ENCODE measurements around the gene MSMO1.
"Not testable (repeated sequence)": the region's sequence is repeated elsewhere in the genome, so short reads cannot be mapped to it uniquely, and the experiment has no call there.

The MSMO1 gene
- total RNA-seq: 9.3 to 16.1 (median 10.2) reads per million in 3 donors

DNA sequence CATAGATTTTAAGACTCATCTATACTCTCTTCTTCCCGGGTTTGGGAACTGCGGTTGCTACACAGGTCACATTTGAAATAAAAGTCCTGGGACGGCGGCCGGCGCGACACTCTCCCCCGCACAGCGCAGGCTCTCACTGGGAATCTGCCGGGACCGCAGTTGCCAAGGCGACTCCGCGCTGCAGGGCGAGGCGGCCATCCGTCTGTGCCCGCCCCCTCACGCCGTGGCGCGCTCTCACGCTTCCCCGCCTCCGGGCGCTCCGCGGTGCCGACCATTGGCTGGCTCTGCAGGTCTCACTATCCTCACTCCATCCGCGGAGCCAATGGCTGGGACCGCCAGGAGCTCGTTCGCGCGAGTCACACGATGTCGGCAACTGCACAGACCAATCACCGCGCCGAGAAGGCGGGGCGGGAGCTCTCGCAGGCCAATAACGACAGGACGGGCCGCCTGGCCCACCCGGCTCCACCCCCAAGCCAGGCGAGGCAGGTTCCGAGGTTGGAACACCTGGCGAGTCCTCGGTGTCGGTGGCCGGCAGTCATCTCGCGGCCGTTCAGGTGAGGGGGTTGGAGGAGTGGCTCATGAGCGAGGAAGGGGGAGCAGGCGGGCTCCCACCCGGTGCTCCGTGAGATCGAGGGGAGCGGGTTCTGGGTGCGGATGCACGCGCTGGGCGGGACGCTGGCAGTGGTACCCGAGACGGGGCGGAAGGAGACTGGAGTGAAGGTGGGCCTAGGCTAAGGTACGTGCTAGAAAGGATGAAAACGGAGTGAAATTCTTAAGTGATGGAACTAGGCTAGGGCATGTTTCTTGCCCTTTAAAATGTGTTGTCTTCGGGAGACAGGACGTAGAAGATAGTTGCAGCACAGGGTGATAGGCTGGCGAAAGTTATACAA lies at the start of gene MSMO1:
Gene MSMO1 (plus strand): TSS at position 459 of the 890 bp plus-strand sequence. CDS start 5,702 bp downstream, outside the sequence.
- peak; percentile 94 to 98 (median 97) for DNase-seq

DNA sequence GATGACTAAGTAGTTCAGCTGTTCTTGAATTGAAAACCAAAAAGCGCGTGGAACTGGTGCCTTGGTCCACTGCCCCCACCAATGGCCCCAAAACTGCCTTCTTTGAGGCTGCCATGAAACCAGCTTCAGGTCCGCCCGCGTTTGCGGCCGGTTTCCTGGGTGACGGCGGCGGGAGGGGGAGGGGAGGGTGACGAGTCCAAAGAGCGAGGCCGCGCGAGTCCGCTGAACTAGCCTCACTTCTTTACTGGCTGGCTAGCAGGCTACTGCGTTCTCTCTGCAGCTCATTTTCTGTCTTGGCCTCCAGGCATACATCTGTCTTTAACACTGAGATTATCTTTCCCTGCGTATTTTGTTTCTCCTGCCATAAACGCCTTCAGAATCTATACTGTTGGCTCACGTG lies 47.9 kb upstream of the MSMO1 start:
- H3K4me1 ChIP-seq (ENCODE audit: control insufficient read depth, insufficient read depth, low read length, poor library complexity, severe bottlenecking); H3K4me3 ChIP-seq (ENCODE audit: insufficient read depth, low read depth, low read length, poor library complexity, severe bottlenecking); H3K27me3 ChIP-seq (replicated peaks; ENCODE audit: control insufficient read depth, insufficient read depth, low read length, poor library complexity, severe bottlenecking); H3K36me3 ChIP-seq (ENCODE audit: control insufficient read depth, insufficient read depth, low read length); H3K27ac ChIP-seq (ENCODE audit: insufficient read depth, low read length, poor library complexity, severe bottlenecking); H3K9me3 ChIP-seq (ENCODE audit: control insufficient read depth, low read length); DNase-seq: not testable (repeated sequence)

More for the DNA sequence above, at the start of gene MSMO1:
- Histone ChIP-seq H3K9me3 (ENCODE audit: control insufficient read depth, low read length) (no peaks in the 10 kb centered on the region), H3K4me3 (ENCODE audit: insufficient read depth, low read depth, low read length, poor library complexity, severe bottlenecking) (peak within 1 kb of the TSS; percentile 84), H3K4me1 (ENCODE audit: control insufficient read depth, insufficient read depth, low read length, poor library complexity, severe bottlenecking) (peaks cover 8% of the 10 kb centered on the region), H3K27me3 (replicated peaks; ENCODE audit: control insufficient read depth, insufficient read depth, low read length, poor library complexity, severe bottlenecking) (no peaks in the 10 kb centered on the region), H3K36me3 (ENCODE audit: control insufficient read depth, insufficient read depth, low read length) (no peaks in the 10 kb centered on the region), H3K27ac (ENCODE audit: insufficient read depth, low read length, poor library complexity, severe bottlenecking) (peak within 1 kb of the TSS; percentile 71)

DNA sequence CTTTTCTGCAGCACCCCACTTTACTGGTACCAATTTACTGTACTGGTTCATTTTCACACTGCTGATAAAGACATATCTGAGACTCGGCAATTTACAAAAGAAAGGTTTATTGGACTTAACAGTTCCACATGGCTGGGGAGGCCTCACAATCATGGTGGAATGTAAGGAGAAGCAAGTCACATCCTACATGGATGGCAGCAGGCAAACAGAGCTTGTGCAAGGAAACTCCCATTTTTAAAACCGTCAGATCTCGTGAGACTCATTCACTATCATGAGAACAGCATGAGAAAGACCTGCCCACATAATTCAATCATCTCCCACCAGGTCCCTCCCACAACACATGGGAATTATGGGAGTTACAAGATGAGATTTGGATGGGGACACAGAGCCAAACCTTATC lies 42.8 kb upstream of the MSMO1 start:
- H3K27ac ChIP-seq (ENCODE audit: insufficient read depth, low read length, poor library complexity, severe bottlenecking); H3K36me3 ChIP-seq (ENCODE audit: control insufficient read depth, insufficient read depth, low read length); DNase-seq; H3K27me3 ChIP-seq (replicated peaks; ENCODE audit: control insufficient read depth, insufficient read depth, low read length, poor library complexity, severe bottlenecking); H3K4me3 ChIP-seq (ENCODE audit: insufficient read depth, low read depth, low read length, poor library complexity, severe bottlenecking); H3K9me3 ChIP-seq (ENCODE audit: control insufficient read depth, low read length); H3K4me1 ChIP-seq (ENCODE audit: control insufficient read depth, insufficient read depth, low read length, poor library complexity, severe bottlenecking): not testable (repeated sequence)

DNA sequence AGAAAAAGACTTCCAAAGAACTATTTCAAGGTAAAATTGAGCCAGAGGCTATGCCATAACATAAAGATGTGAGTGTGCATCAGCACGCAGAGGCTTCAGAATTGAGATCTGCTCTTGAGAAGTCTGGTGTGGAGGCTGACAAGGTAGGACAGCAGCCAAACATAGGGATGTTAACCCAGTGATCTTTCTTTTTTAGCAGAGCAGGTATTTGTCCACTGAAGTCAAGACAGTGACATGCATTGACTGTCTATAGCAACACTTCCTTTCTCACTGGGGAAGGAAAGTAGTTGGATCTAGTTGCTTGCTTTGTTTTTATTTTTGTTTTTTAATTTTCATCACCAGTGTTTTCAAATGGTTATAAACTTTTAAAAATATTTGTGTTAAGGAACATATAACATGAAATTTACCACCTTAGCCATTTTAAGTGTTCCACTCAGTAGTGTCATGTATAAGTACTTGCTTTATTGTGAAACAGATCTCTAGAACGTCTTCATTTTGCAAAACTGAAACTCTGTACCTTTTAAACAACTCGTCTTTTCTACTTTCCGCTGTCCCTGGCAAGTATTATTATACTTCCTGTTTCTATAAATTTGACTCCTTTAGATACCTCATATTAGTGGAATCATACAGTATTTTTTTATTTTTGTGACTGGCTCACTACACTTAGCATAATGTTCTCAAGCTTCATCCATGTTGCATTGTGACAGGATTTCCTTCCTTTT lies 40.7 kb upstream of the MSMO1 start:
- H3K4me3 ChIP-seq (ENCODE audit: insufficient read depth, low read depth, low read length, poor library complexity, severe bottlenecking): not testable (repeated sequence)

DNA sequence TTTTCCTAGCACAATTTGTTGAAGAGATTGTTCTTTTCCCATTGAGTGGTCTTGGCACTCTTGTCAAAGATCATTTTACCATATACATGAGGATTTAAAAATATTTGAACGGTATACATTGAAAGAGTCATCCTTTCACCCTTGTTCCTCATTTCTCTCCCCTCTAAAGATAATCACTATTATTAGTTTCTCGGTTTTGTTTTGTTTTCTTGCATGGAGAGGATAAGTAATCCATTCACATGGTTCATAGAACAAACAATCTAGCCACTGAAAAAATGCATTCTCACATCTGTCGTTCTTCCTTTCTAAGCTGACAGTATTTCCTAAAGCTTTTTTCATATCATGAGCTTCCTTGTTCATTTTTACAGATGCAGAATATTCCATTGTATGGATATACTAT lies 39.2 kb upstream of the MSMO1 start:
- no peak overlapping the region for H3K27ac ChIP-seq (ENCODE audit: insufficient read depth, low read length, poor library complexity, severe bottlenecking)
- DNase-seq: no peak
- H3K36me3 ChIP-seq (ENCODE audit: control insufficient read depth, insufficient read depth, low read length): no peaks in the 10 kb centered on the region
- no peaks in the 10 kb centered on the region for H3K4me1 ChIP-seq (ENCODE audit: control insufficient read depth, insufficient read depth, low read length, poor library complexity, severe bottlenecking)
- no peak overlapping the region for H3K4me3 ChIP-seq (ENCODE audit: insufficient read depth, low read depth, low read length, poor library complexity, severe bottlenecking)
- H3K27me3 ChIP-seq (replicated peaks; ENCODE audit: control insufficient read depth, insufficient read depth, low read length, poor library complexity, severe bottlenecking): no peaks in the 10 kb centered on the region
- H3K9me3 ChIP-seq (ENCODE audit: control insufficient read depth, low read length): no peaks in the 10 kb centered on the region

More for the DNA sequence above, 40.7 kb upstream of the MSMO1 start:
- not testable (repeated sequence) for H3K27ac ChIP-seq (ENCODE audit: insufficient read depth, low read length, poor library complexity, severe bottlenecking); H3K4me1 ChIP-seq (ENCODE audit: control insufficient read depth, insufficient read depth, low read length, poor library complexity, severe bottlenecking); H3K27me3 ChIP-seq (replicated peaks; ENCODE audit: control insufficient read depth, insufficient read depth, low read length, poor library complexity, severe bottlenecking); H3K9me3 ChIP-seq (ENCODE audit: control insufficient read depth, low read length); DNase-seq; H3K36me3 ChIP-seq (ENCODE audit: control insufficient read depth, insufficient read depth, low read length)

DNA sequence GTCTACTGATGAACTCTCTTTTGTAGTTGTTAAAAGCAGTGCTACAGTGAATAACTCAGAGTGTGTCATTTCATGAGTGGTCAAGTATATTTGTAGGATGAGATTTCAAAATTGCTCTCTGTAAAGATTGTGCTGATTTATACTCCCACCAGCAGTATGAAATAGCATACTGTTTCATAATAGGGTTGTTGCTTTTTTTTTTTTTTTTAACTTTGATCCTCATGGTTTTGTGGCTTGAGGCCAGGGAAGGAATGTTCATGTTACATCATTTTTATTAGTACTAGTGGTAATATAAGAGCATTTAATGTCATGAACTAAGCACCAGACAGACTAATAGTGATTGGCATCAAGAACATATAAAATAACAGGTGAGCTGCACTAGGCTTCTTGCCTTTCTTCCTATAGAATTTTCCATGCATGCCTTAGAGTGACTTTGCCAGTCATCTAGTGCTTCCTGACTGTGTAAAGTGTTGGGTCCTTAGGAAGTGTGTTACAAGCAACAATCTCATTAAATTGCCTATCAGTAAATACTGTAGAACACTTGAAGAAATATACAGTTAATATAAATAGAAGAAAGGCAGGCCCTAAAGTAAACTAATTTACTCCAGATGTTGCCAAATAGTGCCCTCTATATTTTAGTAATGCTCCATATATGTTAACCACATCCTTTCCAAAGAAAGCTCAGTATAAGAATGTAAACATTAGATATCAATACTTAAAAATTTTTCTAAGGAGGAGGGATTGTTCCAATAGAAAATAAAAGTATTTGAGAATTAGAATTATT lies 38.6 kb upstream of the MSMO1 start:
- Histone ChIP-seq H3K4me1 (ENCODE audit: control insufficient read depth, insufficient read depth, low read length, poor library complexity, severe bottlenecking) (no peaks in the 10 kb centered on the region), H3K36me3 (ENCODE audit: control insufficient read depth, insufficient read depth, low read length) (no peaks in the 10 kb centered on the region), H3K4me3 (ENCODE audit: insufficient read depth, low read depth, low read length, poor library complexity, severe bottlenecking) (no peak overlapping the region), H3K27me3 (replicated peaks; ENCODE audit: control insufficient read depth, insufficient read depth, low read length, poor library complexity, severe bottlenecking) (no peaks in the 10 kb centered on the region), H3K27ac (ENCODE audit: insufficient read depth, low read length, poor library complexity, severe bottlenecking) (no peak overlapping the region), H3K9me3 (ENCODE audit: control insufficient read depth, low read length) (no peaks in the 10 kb centered on the region)
- DNase-seq: no peak

DNA sequence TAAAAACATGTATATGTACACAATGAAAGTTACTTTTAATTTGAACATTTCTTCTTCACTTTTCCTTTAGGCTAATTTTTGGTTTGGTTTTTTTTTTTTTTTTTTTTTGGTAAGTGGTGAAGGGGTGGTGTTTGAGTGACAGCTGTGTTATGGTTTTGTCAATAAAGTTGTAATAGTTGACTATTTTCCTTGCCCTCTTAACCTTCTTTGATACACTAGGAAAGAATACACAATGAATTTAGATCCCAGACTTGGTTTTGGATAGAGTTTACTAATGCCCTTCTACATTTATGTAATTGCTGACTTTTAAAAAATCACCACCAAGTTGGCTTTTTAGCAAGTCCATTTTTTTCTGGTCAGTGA lies 38.1 kb upstream of the MSMO1 start:
- Histone ChIP-seq H3K27me3 (replicated peaks; ENCODE audit: control insufficient read depth, insufficient read depth, low read length, poor library complexity, severe bottlenecking) (no peaks in the 10 kb centered on the region), H3K4me1 (ENCODE audit: control insufficient read depth, insufficient read depth, low read length, poor library complexity, severe bottlenecking) (no peaks in the 10 kb centered on the region), H3K27ac (ENCODE audit: insufficient read depth, low read length, poor library complexity, severe bottlenecking) (no peak overlapping the region), H3K36me3 (ENCODE audit: control insufficient read depth, insufficient read depth, low read length) (no peaks in the 10 kb centered on the region), H3K4me3 (ENCODE audit: insufficient read depth, low read depth, low read length, poor library complexity, severe bottlenecking) (no peak overlapping the region), H3K9me3 (ENCODE audit: control insufficient read depth, low read length) (no peaks in the 10 kb centered on the region)
- DNase-seq: no peak

DNA sequence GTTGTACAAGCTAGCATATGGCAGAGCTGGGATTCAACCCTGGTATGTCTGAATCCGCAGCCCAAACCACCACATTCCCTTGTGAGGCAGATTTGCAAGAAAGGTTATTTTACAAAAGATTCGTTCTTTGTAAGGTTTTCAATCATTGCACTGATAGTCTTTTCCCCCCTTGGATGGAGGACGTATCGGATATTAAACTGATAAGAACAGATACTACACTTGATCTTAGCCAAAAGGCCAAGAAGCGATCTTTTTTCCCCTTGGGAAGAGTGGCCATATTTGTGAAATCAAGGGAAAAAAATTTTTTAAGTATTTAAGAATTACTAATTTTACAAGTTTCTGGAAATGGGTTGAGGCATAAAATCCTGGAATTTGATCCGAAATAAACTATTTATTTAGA lies 34.4 kb upstream of the MSMO1 start:
- H3K36me3 ChIP-seq (ENCODE audit: control insufficient read depth, insufficient read depth, low read length): peaks cover 13% of the 10 kb centered on the region
- no peaks in the 10 kb centered on the region for H3K27me3 ChIP-seq (replicated peaks; ENCODE audit: control insufficient read depth, insufficient read depth, low read length, poor library complexity, severe bottlenecking)
- H3K9me3 ChIP-seq (ENCODE audit: control insufficient read depth, low read length): no peaks in the 10 kb centered on the region
- no peak overlapping the region for H3K27ac ChIP-seq (ENCODE audit: insufficient read depth, low read length, poor library complexity, severe bottlenecking)
- H3K4me3 ChIP-seq (ENCODE audit: insufficient read depth, low read depth, low read length, poor library complexity, severe bottlenecking): no peak overlapping the region
- no peak for DNase-seq
- H3K4me1 ChIP-seq (ENCODE audit: control insufficient read depth, insufficient read depth, low read length, poor library complexity, severe bottlenecking): peaks cover 4% of the 10 kb centered on the region

DNA sequence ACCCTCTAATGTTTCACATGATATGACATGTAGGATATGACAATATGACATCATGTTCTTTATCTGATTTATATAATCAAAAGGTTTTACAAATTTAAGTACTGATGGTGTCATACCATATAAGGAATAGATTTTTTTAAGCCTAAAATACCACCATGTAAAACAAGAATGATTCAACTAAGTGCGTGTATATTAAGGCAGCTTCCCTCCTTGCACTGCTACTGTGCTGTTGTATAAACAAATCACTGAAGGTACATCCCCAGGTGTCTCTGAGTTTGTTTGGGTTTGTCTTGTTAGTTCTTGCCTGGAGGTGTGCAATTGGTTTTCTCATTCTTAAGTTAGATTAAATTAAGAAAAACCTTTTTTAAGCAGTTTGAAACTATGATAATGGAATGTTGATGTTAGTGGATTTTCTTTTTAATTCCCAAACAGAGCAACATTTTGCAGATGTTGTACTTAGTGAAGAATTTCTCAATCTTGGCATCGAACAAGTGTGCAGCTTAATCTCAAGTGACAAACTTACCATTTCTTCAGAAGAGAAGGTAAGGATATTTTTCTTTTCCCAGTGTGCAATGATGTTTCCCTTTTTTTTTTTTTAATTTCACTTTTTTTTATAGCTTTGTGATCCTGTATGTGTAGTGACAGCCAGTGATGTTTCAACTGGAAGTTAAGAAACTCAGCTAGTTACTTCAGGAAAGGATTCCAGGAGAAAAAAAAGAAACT lies 33.4 kb upstream of the MSMO1 start:
- Histone ChIP-seq H3K27me3 (replicated peaks; ENCODE audit: control insufficient read depth, insufficient read depth, low read length, poor library complexity, severe bottlenecking) (no peaks in the 10 kb centered on the region), H3K36me3 (ENCODE audit: control insufficient read depth, insufficient read depth, low read length) (peaks cover 18% of the 10 kb centered on the region), H3K4me1 (ENCODE audit: control insufficient read depth, insufficient read depth, low read length, poor library complexity, severe bottlenecking) (peaks cover 4% of the 10 kb centered on the region), H3K9me3 (ENCODE audit: control insufficient read depth, low read length) (no peaks in the 10 kb centered on the region), H3K27ac (ENCODE audit: insufficient read depth, low read length, poor library complexity, severe bottlenecking) (no peak overlapping the region), H3K4me3 (ENCODE audit: insufficient read depth, low read depth, low read length, poor library complexity, severe bottlenecking) (no peak overlapping the region)
- DNase-seq: no peak

Data from effector memory CD4-positive, alpha-beta T cell (primary cell).